ENCODE data around the gene BAMBI.
"Not testable (repeated sequence)": the region's sequence is repeated elsewhere in the genome, so short reads cannot be mapped to it uniquely, and the experiment has no call there.

The BAMBI gene

GRCh38 chr10:28676968-28677887 is at the start of gene BAMBI:
Gene BAMBI (plus strand): TSS chr10:28677521. CDS start chr10:28677898, 377 bp downstream.
- DNase-seq (ENCODE audit: low spot score), result peak; percentile 35

- DNase-seq (ENCODE audit: low spot score), result peak; percentile 81
Measured at GRCh38 chr10:28628184-28628893, 49.0 kb upstream of the BAMBI start.

- no peak for DNase-seq (ENCODE audit: low spot score)
Measured at GRCh38 chr10:28631896-28632583, 45.3 kb upstream of the BAMBI start.

GRCh38 chr10:28632584-28632945 is 44.8 kb upstream of the BAMBI start:
- no peak for DNase-seq (ENCODE audit: low spot score)

GRCh38 chr10:28633750-28634149 is 43.6 kb upstream of the BAMBI start:
- DNase-seq (ENCODE audit: low spot score), result no peak

- DNase-seq (ENCODE audit: low spot score), result no peak
Measured at GRCh38 chr10:28637346-28637745, 40.0 kb upstream of the BAMBI start.

- DNase-seq (ENCODE audit: low spot score), result no peak
Measured at GRCh38 chr10:28638392-28638791, 38.9 kb upstream of the BAMBI start.

GRCh38 chr10:28640551-28640950 is 36.8 kb upstream of the BAMBI start:
- no peak for DNase-seq (ENCODE audit: low spot score)

- DNase-seq (ENCODE audit: low spot score), result no peak
Measured at GRCh38 chr10:28644647-28645046, 32.7 kb upstream of the BAMBI start.

GRCh38 chr10:28652106-28652505 is 25.2 kb upstream of the BAMBI start:
- DNase-seq (ENCODE audit: low spot score), result no peak

GRCh38 chr10:28652703-28653102 is 24.6 kb upstream of the BAMBI start:
- DNase-seq (ENCODE audit: low spot score), result no peak

- not testable (repeated sequence) for DNase-seq (ENCODE audit: low spot score)
Measured at GRCh38 chr10:28658824-28659223, 18.5 kb upstream of the BAMBI start.

- DNase-seq (ENCODE audit: low spot score), result no peak
Measured at GRCh38 chr10:28661035-28661434, 16.3 kb upstream of the BAMBI start.

- DNase-seq (ENCODE audit: low spot score), result peak; percentile 74
Measured at GRCh38 chr10:28663576-28664368, 13.5 kb upstream of the BAMBI start.

- DNase-seq (ENCODE audit: low spot score), result no peak
Measured at GRCh38 chr10:28664369-28664740, 13.0 kb upstream of the BAMBI start.

GRCh38 chr10:28666751-28667467 is 10.4 kb upstream of the BAMBI start:
- DNase-seq (ENCODE audit: low spot score), result no peak

GRCh38 chr10:28668363-28669226 is 8.7 kb upstream of the BAMBI start:
- DNase-seq (ENCODE audit: low spot score), result no peak

- DNase-seq (ENCODE audit: low spot score), result no peak
Measured at GRCh38 chr10:28669227-28670173, 7.8 kb upstream of the BAMBI start.

- DNase-seq (ENCODE audit: low spot score), result no peak
Measured at GRCh38 chr10:28674782-28675181, 2.5 kb upstream of the BAMBI start.

All from COLO829 (cell line).